PC-9 (cell line): ENCODE results near the gene C2orf42.

ENCODE experiments used
- CTCF ChIP-seq: fragments of 200-600 bp; sonication (generic); conservative IDR thresholded peaks from 2 replicates; pipeline ENCODE4 v1.6.1; 2017; ENCODE audit warnings: mixed run types, antibody characterized with exemption, mild to moderate bottlenecking, moderate library complexity
- EZH2 ChIP-seq: fragments of 200-600 bp; sonication (generic); IDR thresholded peaks from 2 replicates; pipeline ENCODE4 v1.8.0; 2017; ENCODE audit warnings: antibody characterized with exemption, low read depth

DNA sequence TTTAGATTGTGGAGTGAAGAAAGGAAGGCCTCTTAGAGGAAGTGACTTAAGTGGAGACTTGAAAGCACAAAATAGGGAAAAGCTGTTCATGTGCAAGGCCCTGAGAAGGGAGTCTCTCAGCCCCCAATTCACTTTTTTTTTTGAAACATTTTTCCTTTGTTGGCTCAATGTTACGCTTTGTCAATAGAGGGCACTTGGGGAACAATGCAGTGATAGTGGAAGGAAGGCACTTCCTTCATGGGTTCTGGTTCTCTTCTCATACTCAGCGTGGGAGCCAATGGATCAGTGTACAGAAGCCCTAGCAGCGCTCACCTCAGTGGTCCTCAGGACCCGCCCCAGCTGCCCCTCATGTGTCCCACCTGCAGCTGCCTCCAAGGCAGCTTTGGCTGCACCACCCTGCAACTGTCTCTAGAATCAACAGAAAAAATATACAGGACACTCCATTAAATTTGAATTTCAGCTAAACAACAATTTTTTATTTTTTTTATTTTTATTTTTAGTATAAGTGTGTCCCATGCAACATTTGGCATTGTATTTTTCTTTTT is 8.6 kb upstream of the C2orf42 start:
- no peak for TF ChIP-seq CTCF
- TF ChIP-seq EZH2, result no peak
